ENCODE data around the gene NAP1L4.

NAP1L4 gene

GRCh38 chr11:2945757-2946287 lies 46.3 kb downstream of the NAP1L4 start:
- TF ChIP-seq CTCF (IDR thresholded peaks at IDR 0.05; ENCODE audit: control insufficient read depth, insufficient read depth, low read depth, low read length, missing control alignments): no peak
- no peak overlapping the region for H3K4me3 ChIP-seq (ENCODE audit: control insufficient read depth, low read depth, low read length)
- DNase-seq (ENCODE audit: low read depth): no peak

- peak overlapping the region; percentile 1 for H3K4me3 ChIP-seq (ENCODE audit: control insufficient read depth, low read depth, low read length)
- peak; percentile 60 for DNase-seq (ENCODE audit: low read depth)
- TF ChIP-seq CTCF (IDR thresholded peaks at IDR 0.05; ENCODE audit: control insufficient read depth, insufficient read depth, low read depth, low read length, missing control alignments): no peak
Measured at GRCh38 chr11:2945031-2945756, 46.9 kb downstream of the NAP1L4 start.

- no peak for DNase-seq (ENCODE audit: low read depth)
- no peak for TF ChIP-seq CTCF (IDR thresholded peaks at IDR 0.05; ENCODE audit: control insufficient read depth, insufficient read depth, low read depth, low read length, missing control alignments)
- H3K4me3 ChIP-seq (ENCODE audit: control insufficient read depth, low read depth, low read length): no peak overlapping the region
Measured at GRCh38 chr11:2944530-2944929, 47.6 kb downstream of the NAP1L4 start.

GRCh38 chr11:2943711-2944118 lies 48.4 kb downstream of the NAP1L4 start:
- TF ChIP-seq CTCF (IDR thresholded peaks at IDR 0.05; ENCODE audit: control insufficient read depth, insufficient read depth, low read depth, low read length, missing control alignments): no peak
- no peak overlapping the region for H3K4me3 ChIP-seq (ENCODE audit: control insufficient read depth, low read depth, low read length)
- no peak for DNase-seq (ENCODE audit: low read depth)

GRCh38 chr11:2942872-2943710 lies 49.0 kb downstream of the NAP1L4 start:
- no peak overlapping the region for H3K4me3 ChIP-seq (ENCODE audit: control insufficient read depth, low read depth, low read length)
- no peak for DNase-seq (ENCODE audit: low read depth)
- TF ChIP-seq CTCF (IDR thresholded peaks at IDR 0.05; ENCODE audit: control insufficient read depth, insufficient read depth, low read depth, low read length, missing control alignments): no peak

GRCh38 chr11:2942447-2942846 lies 49.7 kb downstream of the NAP1L4 start:
- H3K4me3 ChIP-seq (ENCODE audit: control insufficient read depth, low read depth, low read length): no peak overlapping the region
- DNase-seq (ENCODE audit: low read depth): no peak
- no peak for TF ChIP-seq CTCF (IDR thresholded peaks at IDR 0.05; ENCODE audit: control insufficient read depth, insufficient read depth, low read depth, low read length, missing control alignments)

Data from AG09309 (cell line).